ENCODE data around the gene ZBTB9. TPM values are rescaled to one million over a fixed set of nuclear protein-coding genes. Genes with fewer than 3 reads are reported as not detected.

The ZBTB9 gene
- polyA plus RNA-seq, 2 of the 4 experiments (the other 2 are of a cell fraction): 6.9 to 9.9 TPM

- no peaks in the 10 kb centered on the region for H3K9me3 ChIP-seq
- H3K4me2 ChIP-seq: no peak overlapping the region
- FAIRE-seq: no peak
- TF ChIP-seq MAZ (IDR thresholded peaks at IDR 0.05; ENCODE audit: borderline replicate concordance, low read depth, low read length): no peak
- TF ChIP-seq SREBF2 (IDR thresholded peaks at IDR 0.05): no peak
- TF ChIP-seq EHF (CRISPR knock-in tag; IDR thresholded peaks at IDR 0.05): no peak
- TF ChIP-seq MYC (IDR thresholded peaks at IDR 0.05; ENCODE audit: borderline replicate concordance, low read length): no peak
- TF ChIP-seq ZFP36 (IDR thresholded peaks at IDR 0.05; ENCODE audit: borderline replicate concordance, partially characterized antibody): no peak
- no peak for TF ChIP-seq USF2 (IDR thresholded peaks at IDR 0.05)
- TF ChIP-seq RNF2 (IDR thresholded peaks at IDR 0.05; ENCODE audit: borderline replicate concordance, low read depth): no peak
- no peak for TF ChIP-seq HOXA7 (CRISPR knock-in tag; IDR thresholded peaks at IDR 0.05)
- no peak for TF ChIP-seq ATOH8 (CRISPR knock-in tag; IDR thresholded peaks at IDR 0.05; ENCODE audit: low read depth)
- no peak for TF ChIP-seq CTCF (IDR thresholded peaks at IDR 0.05)
- TF ChIP-seq RAD21 (conservative IDR thresholded peaks at IDR 0.05 in 1 of 2, IDR thresholded peaks at IDR 0.05 in 1 of 2): no peak
- TF ChIP-seq NPAS2 (CRISPR knock-in tag; IDR thresholded peaks at IDR 0.05; ENCODE audit: borderline replicate concordance): no peak
- no peak for TF ChIP-seq CHD4 (IDR thresholded peaks at IDR 0.05; ENCODE audit: borderline replicate concordance)
- 93% methylated on average over 4 of the region's 4 CpGs for WGBS (ENCODE audit: missing lambda C conversion rate)
- no peak for ATAC-seq
- H3K27ac ChIP-seq: no peak overlapping the region
- H3K4me3 ChIP-seq: no peak overlapping the region
- ChIA-PET POLR2A (no interaction called here), CTCF (interaction anchor here (0.6 to 3.0 kb wide), 2 partner anchors 9 to 134 kb away, joined by 4 to 11 read pairs; no protein-coding TSS in a partner anchor)
- DNase-seq (ENCODE audit: low read depth in 1 of 2, low spot score in 1 of 2): no peak
- H3K4me1 ChIP-seq: peaks cover 18% of the 10 kb centered on the region; the same call in 2 of the 3 replicates
Observed at GRCh38 chr6:33434961-33435360, 19.4 kb upstream of the ZBTB9 start.

- no peaks in the 10 kb centered on the region for H3K4me1 ChIP-seq
- ChIA-PET POLR2A (no interaction called here), CTCF (interaction anchor here (3.0 kb wide), 1 partner anchor 12 kb away, joined by 11 read pairs; no protein-coding TSS in a partner anchor)
- FAIRE-seq: no peak
- H3K4me2 ChIP-seq: no peak overlapping the region
- ATAC-seq: no peak
- no peak for TF ChIP-seq MAX (IDR thresholded peaks at IDR 0.05)
- no peak for TF ChIP-seq ZFP36 (IDR thresholded peaks at IDR 0.05; ENCODE audit: borderline replicate concordance, partially characterized antibody)
- TF ChIP-seq ZSCAN20 (CRISPR knock-in tag; IDR thresholded peaks at IDR 0.05): no peak
- TF ChIP-seq HEYL (CRISPR knock-in tag; IDR thresholded peaks at IDR 0.05): no peak
- no peak for TF ChIP-seq CEBPB (IDR thresholded peaks at IDR 0.05)
- TF ChIP-seq NFE2L2 (conservative IDR thresholded peaks at IDR 0.05; ENCODE audit: low read length): no peak
- no peak for TF ChIP-seq BHLHE40 (IDR thresholded peaks at IDR 0.05; ENCODE audit: low read depth, low read length)
- no peak for TF ChIP-seq FOXS1 (CRISPR knock-in tag; IDR thresholded peaks at IDR 0.05)
- TF ChIP-seq EP300 (IDR thresholded peaks at IDR 0.05): no peak
- no peak for TF ChIP-seq SREBF2 (IDR thresholded peaks at IDR 0.05)
- TF ChIP-seq CHD4 (IDR thresholded peaks at IDR 0.05; ENCODE audit: borderline replicate concordance): no peak
- no peak for DNase-seq (ENCODE audit: low read depth in 1 of 2, low spot score in 1 of 2)
- H3K4me3 ChIP-seq: no peak overlapping the region
- H3K9me3 ChIP-seq: no peaks in the 10 kb centered on the region
- 95% methylated on average over 15 of the region's 18 CpGs for WGBS (ENCODE audit: missing lambda C conversion rate)
- no peak overlapping the region for H3K27ac ChIP-seq
Observed at GRCh38 chr6:33437666-33438065, 16.7 kb upstream of the ZBTB9 start.

Measured in A549 (cell line).